Activated CD8-positive, alpha-beta memory T cell treated with anti-CD3 and anti-CD28 coated beads, Interleukin-2, amount 50 U/mL, for 1 hour (primary cell): Measurements from ENCODE around the gene BCL11B.

Experiments used
- DNase-seq: peaks from one replicate; pipeline ENCODE4 v3.0.0-alpha.2; 2020; ENCODE audit errors: extremely low read depth

The BCL11B gene

DNA sequence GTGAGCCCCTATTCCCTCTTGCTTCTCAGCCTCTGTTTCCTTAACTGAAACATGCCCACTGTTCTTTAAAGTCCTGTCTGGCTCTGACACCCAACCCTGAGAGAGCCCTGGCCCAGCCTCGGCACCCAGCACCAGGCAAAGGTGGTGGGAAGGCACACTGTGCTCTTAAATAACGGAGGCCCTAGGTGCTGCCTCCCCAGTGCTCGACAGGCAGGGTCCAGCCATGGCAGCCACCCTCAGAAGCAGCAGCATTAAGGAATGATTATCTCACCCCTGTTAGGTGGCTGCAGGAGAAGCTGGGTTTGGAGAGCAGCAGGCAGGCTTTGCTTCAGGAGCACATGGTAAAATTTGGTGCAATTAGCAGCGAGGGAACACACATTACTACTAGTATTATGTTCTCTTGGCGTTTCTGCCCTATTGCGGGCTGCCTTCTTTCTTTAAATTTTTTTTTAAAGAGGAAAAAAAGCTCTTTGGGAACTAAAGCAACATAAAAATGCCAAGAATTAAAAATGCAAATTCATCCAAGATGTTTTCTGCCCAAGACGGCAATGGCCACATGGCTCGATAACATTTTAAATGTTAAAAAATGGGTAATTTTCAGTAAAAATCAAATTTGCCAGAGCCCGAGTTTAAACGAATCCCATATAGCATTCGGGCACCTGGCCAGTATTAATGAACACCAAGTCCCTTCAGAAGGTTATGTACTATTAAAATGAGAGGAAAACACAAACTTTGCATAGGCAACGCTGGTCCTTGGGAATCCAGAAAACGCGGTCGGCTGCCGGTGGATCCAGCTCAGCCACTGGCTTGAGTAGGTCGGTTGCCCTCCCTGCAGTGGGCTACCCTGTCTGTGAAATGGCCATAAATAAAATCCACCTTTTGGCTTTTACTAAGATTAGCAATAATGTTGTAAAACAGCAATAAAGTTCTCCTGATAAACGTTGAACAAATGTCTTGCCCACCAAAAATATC is 152.2 kb downstream of the BCL11B start:
- DNase-seq = no peak
